H1 (cell line): ENCODE data around the gene STRN4. TPM values are rescaled to one million over a fixed set of nuclear protein-coding genes. Genes with fewer than 3 reads are reported as not detected.

ENCODE experiments used
- CTCF ChIA-PET: fragments of 300-600 bp; sonication (Branson Sonifier 250); formaldehyde crosslinking; loops from one replicate; lab custom pipeline; 2021; ENCODE audit not compliant: partially characterized antibody; lab: Charles Lee
- POLR2A ChIA-PET: fragments of 300-600 bp; sonication (Branson Sonifier 250); formaldehyde crosslinking; loops from one replicate; lab custom pipeline; 2021; ENCODE audit warnings: inconsistent platforms; ENCODE audit not compliant: partially characterized antibody; lab: Charles Lee
- DNase-seq, 2 experiments: peaks; one replicate each; pipeline versions ENCODE4 v3.0.0 to v3.0.0-alpha.2; 2010 to 2022; ENCODE audit warnings: low spot score in 2 of 2, low read depth in 1 of 2, mixed read lengths in 1 of 2
- FAIRE-seq: peaks from 2 replicates; lab custom pipeline; 2011; peaks lifted over from hg19 to GRCh38; lab: Jason Lieb, UNC
- H2AFZ ChIP-seq: 2 replicates; pipeline ENCODE4 v1.8.1; 2012; ENCODE audit warnings: low read length, inconsistent platforms
- H2AK5ac ChIP-seq: 2 replicates; pipeline ENCODE4 v1.6.1; 2013; ENCODE audit warnings: low read depth, low read length
- H2BK120ac ChIP-seq: replicated peaks from 2 replicates; pipeline ENCODE3; 2013; ENCODE audit warnings: low read depth, low read length, inconsistent platforms
- H2BK12ac ChIP-seq: 2 replicates; pipeline ENCODE4 v1.6.1; 2013; ENCODE audit warnings: low read depth, low read length
- H2BK15ac ChIP-seq: 2 replicates; pipeline ENCODE4 v1.6.1; 2013; ENCODE audit warnings: low read length
- H2BK20ac ChIP-seq: 2 replicates; pipeline ENCODE4 v1.6.1; 2013; ENCODE audit warnings: low read length
- H2BK5ac ChIP-seq: 2 replicates; pipeline ENCODE4 v1.6.1; 2013; ENCODE audit warnings: low read depth, low read length
- H3K14ac ChIP-seq: 2 replicates; pipeline ENCODE4 v1.6.1; 2013; ENCODE audit warnings: inconsistent platforms; ENCODE audit not compliant: insufficient read length
- H3K18ac ChIP-seq: 2 replicates; pipeline ENCODE4 v1.6.1; 2013; ENCODE audit warnings: low read length; ENCODE audit errors: extremely low read depth
- H3K23ac ChIP-seq: 2 replicates; pipeline ENCODE4 v1.6.1; 2013; ENCODE audit warnings: inconsistent platforms; ENCODE audit not compliant: insufficient read length
- H3K23me2 ChIP-seq: 2 replicates; pipeline ENCODE4 v1.6.1; 2013; ENCODE audit warnings: low read depth, low read length
- H3K27ac ChIP-seq: 2 replicates; pipeline ENCODE4 v1.6.1; 2011; ENCODE audit warnings: low read depth, low read length, inconsistent platforms
- H3K27me3 ChIP-seq, 4 experiments: replicated peaks in 1 of 4; 1 replicate in 1 of 4; 2 replicates in 3 of 4; pipeline versions ENCODE4 v1.6.1 to v1.8.1; 2011 to 2013; ENCODE audit warnings: low read length in 3 of 4, mild to moderate bottlenecking in 3 of 4, inconsistent platforms in 2 of 4, mixed read lengths in 2 of 4, moderate library complexity in 1 of 4; ENCODE audit not compliant: control insufficient read depth in 3 of 4, insufficient read depth in 3 of 4; ENCODE audit errors: extremely low read depth in 1 of 4
- H3K36me3 ChIP-seq, 4 experiments: 2 replicates each; pipeline versions ENCODE4 v1.6.1 to v1.8.1; 2011 to 2013; ENCODE audit warnings: mild to moderate bottlenecking in 4 of 4, low read length in 3 of 4, moderate library complexity in 2 of 4, control low read depth in 1 of 4, inconsistent platforms in 1 of 4; ENCODE audit not compliant: insufficient read depth in 4 of 4, control insufficient read depth in 2 of 4
- H3K4ac ChIP-seq: replicated peaks from 2 replicates; pipeline ENCODE3; 2013; ENCODE audit warnings: low read length, low read depth, mixed read lengths, inconsistent platforms; ENCODE audit not compliant: insufficient read length
- H3K4me1 ChIP-seq, 4 experiments: replicated peaks in 1 of 4; 1 replicate in 1 of 4; 2 replicates in 3 of 4; pipeline versions ENCODE4 v1.6.1 to v1.8.1; 2011 to 2013; ENCODE audit warnings: low read length in 3 of 4, inconsistent platforms in 2 of 4, mixed read lengths in 1 of 4; ENCODE audit not compliant: insufficient read depth in 4 of 4, control insufficient read depth in 3 of 4
- H3K4me2 ChIP-seq, 2 experiments: 2 replicates each; pipeline versions ENCODE4 v1.6.1 to v1.8.1; 2011 to 2013; ENCODE audit warnings: low read depth in 2 of 2, low read length in 2 of 2, control low read depth in 1 of 2, inconsistent platforms in 1 of 2, mild to moderate bottlenecking in 1 of 2; ENCODE audit not compliant: insufficient read depth in 1 of 2
- H3K4me3 ChIP-seq, 4 experiments: fragments of 200-600, 300-600 bp in 1 of 4; sonication (generic), shearing (Covaris generic), sonication (Bioruptor Twin) in 1 of 4; 2 replicates each; pipeline versions ENCODE4 v1.5.1 to v1.8.1; 2011 to 2016; ENCODE audit warnings: low read length in 4 of 4, low read depth in 3 of 4, control low read depth in 2 of 4, inconsistent platforms in 2 of 4, mild to moderate bottlenecking in 2 of 4, mixed read lengths in 1 of 4, moderate library complexity in 1 of 4; ENCODE audit not compliant: insufficient read depth in 2 of 4; ENCODE audit errors: extremely low read depth in 1 of 4
- H3K56ac ChIP-seq: replicated peaks from 2 replicates; pipeline ENCODE3; 2013; ENCODE audit warnings: low read depth, mild to moderate bottlenecking, mixed read lengths, low read length, inconsistent platforms; ENCODE audit not compliant: insufficient read length
- H3K79me1 ChIP-seq: 2 replicates; pipeline ENCODE4 v1.6.1; 2013; ENCODE audit warnings: low read depth, low read length, control low read depth
- H3K79me2 ChIP-seq, 2 experiments: 2 replicates each; pipeline versions ENCODE4 v1.6.1 to v1.8.1; 2012 to 2013; ENCODE audit warnings: low read length in 2 of 2, mild to moderate bottlenecking in 2 of 2, inconsistent platforms in 1 of 2; ENCODE audit not compliant: insufficient read depth in 2 of 2, control insufficient read depth in 1 of 2
- H3K9ac ChIP-seq, 4 experiments: replicated peaks in 1 of 4; 1 replicate in 1 of 4; 2 replicates in 3 of 4; pipeline versions ENCODE4 v1.6.1 to v1.8.1; 2011 to 2013; ENCODE audit warnings: low read depth in 3 of 4, low read length in 3 of 4, control low read depth in 2 of 4, mild to moderate bottlenecking in 2 of 4, moderate library complexity in 2 of 4, inconsistent platforms in 1 of 4; ENCODE audit errors: extremely low read depth in 1 of 4
- H3K9me3 ChIP-seq, 2 experiments: 2 replicates each; pipeline versions ENCODE4 v1.6.1 to v1.8.1; 2012 to 2013; ENCODE audit warnings: mild to moderate bottlenecking in 2 of 2, moderate library complexity in 2 of 2, control low read depth in 1 of 2, inconsistent platforms in 1 of 2, low read depth in 1 of 2, low read length in 1 of 2, mixed read lengths in 1 of 2; ENCODE audit not compliant: insufficient read depth in 2 of 2
- H4K20me1 ChIP-seq, 2 experiments: replicated peaks in 1 of 2; 2 replicates each; pipeline versions ENCODE3 to v1.8.1; 2011 to 2013; ENCODE audit warnings: inconsistent platforms in 2 of 2, low read length in 2 of 2, mild to moderate bottlenecking in 1 of 2; ENCODE audit not compliant: insufficient read depth in 2 of 2, control insufficient read depth in 1 of 2
- H4K5ac ChIP-seq: 2 replicates; pipeline ENCODE4 v1.6.1; 2013; ENCODE audit warnings: low read length, low read depth, mixed read lengths, inconsistent platforms; ENCODE audit not compliant: insufficient read length
- H4K8ac ChIP-seq: 2 replicates; pipeline ENCODE4 v1.8.0; 2013; ENCODE audit warnings: mild to moderate bottlenecking, moderate library complexity, low read length, inconsistent platforms; ENCODE audit not compliant: insufficient read depth; ENCODE audit errors: extremely low read depth
- H4K91ac ChIP-seq: replicated peaks from 2 replicates; pipeline ENCODE3; 2013; ENCODE audit warnings: low read length, mixed read lengths, inconsistent platforms; ENCODE audit not compliant: insufficient read length
- CHD2 ChIP-seq: IDR thresholded peaks from 2 replicates; pipeline ENCODE4 v1.6.1; 2012; ENCODE audit warnings: low read length, improper control_type of control experiment
- FOSL1 ChIP-seq: IDR thresholded peaks from 2 replicates; pipeline ENCODE4 v1.6.1; 2011; ENCODE audit warnings: mild to moderate bottlenecking, low read depth, low read length, moderate library complexity; ENCODE audit not compliant: insufficient read depth
- JUN ChIP-seq: IDR thresholded peaks from 2 replicates; pipeline ENCODE4 v1.6.1; 2011; ENCODE audit warnings: low read depth, mild to moderate bottlenecking, improper control_type of control experiment, low read length
- MAFK ChIP-seq: IDR thresholded peaks from 2 replicates; pipeline ENCODE4 v1.6.1; 2012; ENCODE audit warnings: low read depth, mild to moderate bottlenecking, improper control_type of control experiment, low read length
- RAD21 ChIP-seq, 2 experiments: IDR thresholded peaks in 1 of 2; conservative IDR thresholded peaks in 1 of 2; 2 replicates each; pipeline ENCODE4 v1.6.1; 2011; ENCODE audit warnings: low read depth in 2 of 2, low read length in 2 of 2, improper control_type of control experiment in 1 of 2, inconsistent platforms in 1 of 2, mild to moderate bottlenecking in 1 of 2, moderate library complexity in 1 of 2
- SAP30 ChIP-seq: fragments of 300-600 bp; sonication (generic); IDR thresholded peaks from 2 replicates; pipeline ENCODE4 v1.7.1; 2012; ENCODE audit warnings: low read length, moderate library complexity, mild to moderate bottlenecking, inconsistent platforms; ENCODE audit not compliant: insufficient read depth, insufficient replicate concordance
- TAF7 ChIP-seq: optimal IDR thresholded peaks from 2 replicates; pipeline ENCODE3; 2011; ENCODE audit warnings: low read depth, mild to moderate bottlenecking, inconsistent platforms, low read length, moderate library complexity, borderline replicate concordance
- WGBS, 2 experiments: shearing (Covaris generic) in 1 of 2; methylation state at CpG; one replicate each; pipeline versions ENCODE4 v1.1.6 to v1.1.7; 2013 to 2015; ENCODE audit warnings: low lambda C conversion rate in 2 of 2, mixed read lengths in 2 of 2, inconsistent platforms in 1 of 2, low coverage in 1 of 2, missing lambda C conversion rate in 1 of 2; ENCODE audit not compliant: insufficient replicate concordance in 2 of 2, insufficient coverage in 1 of 2, insufficient read length in 1 of 2; ENCODE audit errors: extremely low coverage in 1 of 2, missing lambda C conversion rate in 1 of 2; 5-methylcytosine and 5-hydroxymethylcytosine counted together
- polyA plus RNA-seq, 7 experiments: library from polyadenylated mRNA; depleted of rRNA in 3 of 7; stranded (reverse) in 5 of 7; unstranded in 2 of 7; fragments of >200 nt in 5 of 7; fragments of 200-250 nt in 2 of 7; gene quantifications; 1 replicate in 5 of 7; 2 replicates in 1 of 7; 4 replicates in 1 of 7; pipeline versions ENCODE4 v1.2.1 to v1.2.3, GENCODE V29; 2011 to 2013; ENCODE audit warnings: missing spikeins in 2 of 7, mixed read lengths in 2 of 7
- total RNA-seq: library from RNA; stranded (reverse); fragmentation: NEBNext Ultra II Directional; extraction: Animal tissue kit (Norgen Biotek cat#: 25700); gene quantifications from 2 replicates; pipeline ENCODE4 v1.2.1, GENCODE V29; 2021

The STRN4 gene
- total and polyA plus RNA-seq, 2 of the 8 experiments (the other 6 are each of a cell fraction or from before 2014, with no cell fraction given): 120 to 187 TPM

- peaks cover 30 to 78% (median 65%) of the 10 kb centered on the region in 4 experiments for H3K36me3 ChIP-seq
- no peak overlapping the region for H3K4ac ChIP-seq
- H2BK120ac ChIP-seq: no peak overlapping the region
- TF ChIP-seq MAFK (no peak), TAF7 (no peak), JUN (no peak), CHD2 (no peak), RAD21 (IDR thresholded peaks at IDR 0.05 in 1 of 2, conservative IDR thresholded peaks at IDR 0.05 in 1 of 2; ENCODE audit: low read depth in 2 of 2, low read length in 2 of 2) (no peak), SAP30 (no peak), FOSL1 (no peak)
- no peak overlapping the region for H3K4me2 ChIP-seq
- DNase-seq: no peak
- no peak overlapping the region for H3K56ac ChIP-seq
- no peak overlapping the region for H4K5ac ChIP-seq
- no peak overlapping the region for H3K9ac ChIP-seq
- peaks cover 17 to 42% of the 10 kb centered on the region in 2 experiments for H4K20me1 ChIP-seq
- WGBS, 2 experiments: 95% methylated on average over 18 of the region's 20 CpGs; no CpG with 5 or more reads in 1 of the 2 experiments
- peaks cover 0 to 6% of the 10 kb centered on the region in 2 experiments; a peak in 1 of 4 replicates for H3K79me2 ChIP-seq
- H2BK15ac ChIP-seq: no peak overlapping the region
- no peak overlapping the region for H4K8ac ChIP-seq
- no peak overlapping the region for H4K91ac ChIP-seq
- no peak overlapping the region for H2BK20ac ChIP-seq
- H3K4me1 ChIP-seq: peaks cover 0 to 3% (median 0%) of the 10 kb centered on the region in 4 experiments; a peak in 4 of 7 replicates
- H3K27ac ChIP-seq: no peak overlapping the region
- H3K18ac ChIP-seq: no peak overlapping the region
- no peak overlapping the region for H3K4me3 ChIP-seq
- no peaks in the 10 kb centered on the region for H3K9me3 ChIP-seq
- no peaks in the 10 kb centered on the region for H3K27me3 ChIP-seq
- no peak overlapping the region for H2BK5ac ChIP-seq
- no peak overlapping the region for H2AFZ ChIP-seq
- no peak overlapping the region for H3K23ac ChIP-seq
- H3K23me2 ChIP-seq: no peaks in the 10 kb centered on the region
- no peak overlapping the region for H2AK5ac ChIP-seq
- H3K14ac ChIP-seq: no peak overlapping the region
- ChIA-PET POLR2A (interaction anchor here (1.1 to 1.8 kb wide), 2 partner anchors 24 to 29 kb away, joined by 4 read pairs; no protein-coding TSS in a partner anchor), CTCF (interaction anchor here (0.6 to 15.8 kb wide), 4 partner anchors 11 to 218 kb away, joined by 3 to 188 read pairs (median 5); no protein-coding TSS in a partner anchor)
- FAIRE-seq: no peak
- no peak overlapping the region for H2BK12ac ChIP-seq
- H3K79me1 ChIP-seq: peaks cover 5% of the 10 kb centered on the region; the same call in 1 of the 2 replicates
Observed at GRCh38 chr19:46724468-46724867, 21.8 kb downstream of the STRN4 start.
